Chondrocyte (in vitro differentiated cells): Measurements from ENCODE around the gene PRKRIP1. TPM values are rescaled to one million over a fixed set of nuclear protein-coding genes. Genes with fewer than 3 reads are reported as not detected.

ENCODE experiments used
- DNase-seq: peaks from one replicate; pipeline ENCODE4 v3.0.0; 2021; ENCODE audit warnings: mixed read lengths, low spot score
- H3K27ac Mint-ChIP-seq: one replicate; pipeline ENCODE4 v1.8.0; 2021; ENCODE audit warnings: mild to moderate bottlenecking, moderate library complexity, mixed read lengths; ENCODE audit not compliant: unreplicated experiment
- H3K27me3 Mint-ChIP-seq: 2 replicates; pipeline ENCODE4 v1.8.0; 2021; ENCODE audit warnings: low read depth, mixed read lengths
- H3K36me3 Mint-ChIP-seq: 2 replicates; pipeline ENCODE4 v1.8.0; 2021; ENCODE audit warnings: low read depth, mixed read lengths
- H3K4me1 Mint-ChIP-seq: 2 replicates; pipeline ENCODE4 v1.8.0; 2021; ENCODE audit warnings: low read depth, mild to moderate bottlenecking, mixed read lengths
- H3K4me3 Mint-ChIP-seq: one replicate; pipeline ENCODE4 v1.8.0; 2021; ENCODE audit warnings: mild to moderate bottlenecking, moderate library complexity, mixed read lengths; ENCODE audit not compliant: unreplicated experiment
- H3K9me3 Mint-ChIP-seq: 2 replicates; pipeline ENCODE4 v1.8.0; 2021; ENCODE audit warnings: low read depth, mixed read lengths
- CTCF ChIP-seq: fragments of 200-600 bp; sonication (generic); IDR thresholded peaks from 2 replicates; pipeline ENCODE4 v1.5.0; 2021; ENCODE audit warnings: antibody characterized with exemption, mild to moderate bottlenecking, moderate library complexity
- total RNA-seq: library from RNA; stranded (reverse); gene quantifications from 3 replicates; pipeline ENCODE4 v1.2.1, GENCODE V29; 2021

The PRKRIP1 gene
- total RNA-seq, 1 donor from 2014 or later, result 25.5 TPM

DNA sequence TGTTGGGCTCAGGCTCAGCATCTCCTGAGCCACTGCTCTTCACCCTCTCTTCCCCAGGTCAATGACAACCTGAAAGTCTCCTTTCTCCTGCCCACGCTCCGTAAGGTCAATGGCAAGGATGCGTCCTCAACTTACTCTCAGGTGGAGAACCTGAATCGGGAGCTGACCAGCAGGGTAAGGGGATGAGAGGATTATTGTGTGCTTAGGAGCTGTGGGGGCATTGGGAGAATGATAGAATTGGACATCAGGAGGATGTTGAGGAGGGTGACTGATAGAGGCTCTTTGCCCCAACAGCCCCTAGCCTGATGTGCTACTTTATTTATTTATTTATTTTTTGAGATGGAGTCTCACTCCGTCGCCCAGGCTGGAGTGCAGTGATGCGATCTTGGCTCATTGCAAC is 69.9 kb downstream of the PRKRIP1 start:
- no peak overlapping the region for H3K27ac Mint-ChIP-seq

DNA sequence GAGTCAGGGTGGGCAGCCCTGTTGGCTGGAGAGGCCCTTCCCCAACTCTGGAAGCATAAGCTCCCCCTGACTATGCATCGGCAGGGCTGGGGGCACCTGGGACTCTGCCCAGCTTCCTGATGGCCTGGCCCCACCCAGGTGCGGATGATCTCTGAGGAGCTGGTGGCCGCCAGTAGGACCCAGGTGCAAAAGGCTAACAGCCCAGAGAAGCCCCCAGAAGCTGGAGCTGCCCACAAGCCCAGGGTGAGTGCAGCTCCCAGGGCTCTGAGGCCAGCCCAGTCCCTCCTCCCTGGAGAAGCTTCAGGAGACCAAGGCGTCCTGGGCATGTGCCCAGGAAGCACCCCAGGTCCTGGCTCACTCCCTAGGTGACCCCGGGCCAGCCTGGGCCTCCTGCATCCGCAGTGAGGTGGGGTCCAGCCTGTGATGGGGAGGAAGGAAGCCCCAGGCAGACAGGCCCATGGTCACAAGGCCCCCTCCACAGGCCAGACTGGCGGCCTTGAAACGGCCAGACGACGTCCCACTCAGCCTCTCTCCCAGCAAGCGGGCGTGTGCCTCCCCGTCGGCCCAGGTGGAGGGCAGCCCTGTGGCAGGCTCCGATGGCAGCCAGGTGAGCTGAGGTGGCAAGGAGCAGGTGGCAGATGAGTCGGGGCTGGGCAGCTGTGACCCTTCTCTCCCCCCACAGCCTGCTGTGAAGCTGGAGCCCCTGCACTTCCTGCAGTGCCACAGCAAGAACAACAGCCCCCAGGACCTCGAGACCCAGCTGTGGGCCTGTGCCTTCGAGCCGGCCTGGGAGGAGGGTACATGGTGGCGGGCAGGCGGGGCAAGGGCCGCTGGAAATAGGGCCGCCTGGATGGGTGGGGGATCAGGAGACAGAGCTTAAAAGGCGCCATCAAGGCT is 71.7 kb downstream of the PRKRIP1 start:
- Mint-ChIP-seq H3K4me3 (no peak overlapping the region), H3K27ac (no peak overlapping the region), H3K4me1 (peaks cover 19% of the 10 kb centered on the region), H3K36me3 (peaks cover 5% of the 10 kb centered on the region), H3K27me3 (no peaks in the 10 kb centered on the region), H3K9me3 (no peaks in the 10 kb centered on the region)
- DNase-seq, result peak; percentile 88
- TF ChIP-seq CTCF, result no peak

More for the DNA sequence above, 69.9 kb downstream of the PRKRIP1 start:
- Mint-ChIP-seq H3K4me1 (peaks cover 19% of the 10 kb centered on the region), H3K9me3 (no peaks in the 10 kb centered on the region), H3K27me3 (no peaks in the 10 kb centered on the region), H3K36me3 (no peaks in the 10 kb centered on the region), H3K4me3 (peak overlapping the region; percentile 97)
- TF ChIP-seq CTCF, result no peak
- DNase-seq, result no peak

- peaks cover 16% of the 10 kb centered on the region for H3K4me1 Mint-ChIP-seq
- peaks cover 5% of the 10 kb centered on the region for H3K36me3 Mint-ChIP-seq
- H3K4me3 Mint-ChIP-seq, result no peak overlapping the region
- H3K27ac Mint-ChIP-seq, result peak overlapping the region; percentile 32
- no peaks in the 10 kb centered on the region for H3K9me3 Mint-ChIP-seq
- H3K27me3 Mint-ChIP-seq, result no peaks in the 10 kb centered on the region
- no peak for TF ChIP-seq CTCF
- peak; percentile 86 for DNase-seq
These were observed 72.6 kb downstream of the PRKRIP1 start for GRCh38 chr7:102468478-102469350.

GRCh38 chr7:102469351-102469971 is 73.3 kb downstream of the PRKRIP1 start:
- Mint-ChIP-seq H3K27ac (no peak overlapping the region), H3K36me3 (peaks cover 5% of the 10 kb centered on the region), H3K4me3 (no peak overlapping the region), H3K4me1 (peaks cover 10% of the 10 kb centered on the region), H3K27me3 (no peaks in the 10 kb centered on the region), H3K9me3 (no peaks in the 10 kb centered on the region)
- no peak for TF ChIP-seq CTCF
- DNase-seq, result peak; percentile 83
